IMR-90 (cell line): ENCODE data around the gene TRNAU1AP.
"Not testable (repeated sequence)": the region's sequence is repeated elsewhere in the genome, so short reads cannot be mapped to it uniquely, and the experiment has no call there.

Experiments used
- POLR2A ChIP-seq: IDR thresholded peaks from 2 replicates; pipeline ENCODE4 v1.6.1; 2012; ENCODE audit warnings: mild to moderate bottlenecking, low read depth, low read length
- TF ChIP-seq, protein P1 (sequence below): conservative IDR thresholded peaks from 2 replicates; pipeline ENCODE4 v1.5.1; 2012; ENCODE audit warnings: mild to moderate bottlenecking, low read depth, low read length, improper control_type of control experiment

GRCh38 chr1:28520796-28521195, 32.1 kb upstream of the TRNAU1AP start:
- TF ChIP-seq, protein P1, sequence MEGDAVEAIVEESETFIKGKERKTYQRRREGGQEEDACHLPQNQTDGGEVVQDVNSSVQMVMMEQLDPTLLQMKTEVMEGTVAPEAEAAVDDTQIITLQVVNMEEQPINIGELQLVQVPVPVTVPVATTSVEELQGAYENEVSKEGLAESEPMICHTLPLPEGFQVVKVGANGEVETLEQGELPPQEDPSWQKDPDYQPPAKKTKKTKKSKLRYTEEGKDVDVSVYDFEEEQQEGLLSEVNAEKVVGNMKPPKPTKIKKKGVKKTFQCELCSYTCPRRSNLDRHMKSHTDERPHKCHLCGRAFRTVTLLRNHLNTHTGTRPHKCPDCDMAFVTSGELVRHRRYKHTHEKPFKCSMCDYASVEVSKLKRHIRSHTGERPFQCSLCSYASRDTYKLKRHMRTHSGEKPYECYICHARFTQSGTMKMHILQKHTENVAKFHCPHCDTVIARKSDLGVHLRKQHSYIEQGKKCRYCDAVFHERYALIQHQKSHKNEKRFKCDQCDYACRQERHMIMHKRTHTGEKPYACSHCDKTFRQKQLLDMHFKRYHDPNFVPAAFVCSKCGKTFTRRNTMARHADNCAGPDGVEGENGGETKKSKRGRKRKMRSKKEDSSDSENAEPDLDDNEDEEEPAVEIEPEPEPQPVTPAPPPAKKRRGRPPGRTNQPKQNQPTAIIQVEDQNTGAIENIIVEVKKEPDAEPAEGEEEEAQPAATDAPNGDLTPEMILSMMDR = not testable (repeated sequence)
- TF ChIP-seq POLR2A = not testable (repeated sequence)
